Natural killer cell (primary cell): ENCODE data around the gene TMEM163. TPM values are rescaled to one million over a fixed set of nuclear protein-coding genes. Genes with fewer than 3 reads are reported as not detected.

Experiments used
- ATAC-seq, 3 donors: fragments of 150-1000 bp in 2 of 3; fragments of 200-7000 bp in 1 of 3; cut with Tn5 transposase; 1 replicate in 1 of 3; 2 replicates in 2 of 3; pipeline ENCODE4 v1.10.0; 2021; ENCODE audit warnings: mild to moderate bottlenecking in 2 of 3, moderate library complexity in 2 of 3
- DNase-seq, 2 donors: peaks; one replicate each; pipeline versions ENCODE4 v3.0.0 to v3.0.0-alpha.2; 2013 to 2021; ENCODE audit warnings: mixed read lengths in 1 of 2
- H3K27ac ChIP-seq: one replicate; pipeline ENCODE4 v1.5.1; 2013; ENCODE audit warnings: mild to moderate bottlenecking, low read length
- H3K27me3 ChIP-seq: one replicate; pipeline ENCODE4 v1.6.1; 2013; ENCODE audit warnings: low read length; ENCODE audit not compliant: control insufficient read depth, insufficient read depth
- H3K36me3 ChIP-seq: one replicate; pipeline ENCODE4 v1.6.1; 2013; ENCODE audit warnings: low read length; ENCODE audit not compliant: control insufficient read depth, insufficient read depth
- H3K4me1 ChIP-seq: one replicate; pipeline ENCODE4 v1.6.1; 2013; ENCODE audit warnings: low read length; ENCODE audit not compliant: control insufficient read depth, insufficient read depth
- H3K4me3 ChIP-seq: one replicate; pipeline ENCODE4 v1.5.1; 2013; ENCODE audit warnings: low read length
- H3K9me3 ChIP-seq: one replicate; pipeline ENCODE4 v1.6.1; 2013; ENCODE audit warnings: low read length; ENCODE audit not compliant: control insufficient read depth, insufficient read depth
- H3K27ac Mint-ChIP-seq, 2 donors: one replicate each; pipeline ENCODE4 v1.8.0; 2022; ENCODE audit warnings: mild to moderate bottlenecking in 2 of 2, mixed read lengths in 2 of 2, moderate library complexity in 1 of 2
- H3K27me3 Mint-ChIP-seq, 2 donors: one replicate each; pipeline ENCODE4 v1.8.0; 2022; ENCODE audit warnings: low read depth in 2 of 2, mixed read lengths in 2 of 2
- H3K36me3 Mint-ChIP-seq: one replicate; pipeline ENCODE4 v1.8.0; 2022; ENCODE audit warnings: mixed read lengths
- H3K4me1 Mint-ChIP-seq, 2 donors: one replicate each; pipeline ENCODE4 v1.8.0; 2022; ENCODE audit warnings: mixed read lengths in 2 of 2
- H3K4me3 Mint-ChIP-seq: one replicate; pipeline ENCODE4 v1.8.0; 2022; ENCODE audit warnings: mild to moderate bottlenecking, moderate library complexity, mixed read lengths
- H3K9me3 Mint-ChIP-seq, 2 donors: one replicate each; pipeline ENCODE4 v1.8.0; 2022; ENCODE audit warnings: mixed read lengths in 2 of 2
- CTCF ChIP-seq: fragments of 200-600 bp; IDR thresholded peaks from one replicate; pipeline ENCODE4 v1.8.0; 2022; ENCODE audit warnings: antibody characterized with exemption
- WGBS: methylation state at CpG from one replicate; pipeline ENCODE4 v1.1.7; 2013; ENCODE audit warnings: missing lambda C conversion rate; ENCODE audit not compliant: insufficient coverage; 5-methylcytosine and 5-hydroxymethylcytosine counted together
- intact Hi-C: fragments of 100-400 bp; cut with micrococcal nuclease; formaldehyde crosslinking; loops from one replicate; pipeline ENCODE4 v1.14.2; 2022
- total RNA-seq, 4 donors: library from RNA; stranded (reverse); fragments of 120-200 nt in 1 of 4; gene quantifications; one replicate each; pipeline versions ENCODE4 v1.2.3 to v1.2.4, GENCODE V29; 2013 to 2022

Gene TMEM163
- total RNA-seq: 10 to 100 TPM in 2 of 3 donors, 1 to 10 TPM in 1; 6.8 to 11.6 (median 10.3) TPM
- total RNA-seq (2013): 0.59 TPM

- TF ChIP-seq CTCF: no peak
- no peaks in the 10 kb centered on the region for H3K9me3 ChIP-seq
- peak; percentile 65 to 75 (median 66) for ATAC-seq
- Mint-ChIP-seq H3K36me3 (peaks cover 8% of the 10 kb centered on the region), H3K9me3 (no peaks in the 10 kb centered on the region), H3K4me3 (peak within 1 kb of the TSS; percentile 89), H3K27ac (peak within 1 kb of the TSS in 1 of 2 donors; percentile 82), H3K4me1 (peaks cover 37 to 46% of the 10 kb centered on the region in 2 donors), H3K27me3 (peaks cover 30 to 43% of the 10 kb centered on the region in 2 donors)
- peak; percentile 31 to 60 for DNase-seq
- 7% methylated on average over 99 of the region's 99 CpGs for WGBS
- H3K27me3 ChIP-seq: peaks cover 18% of the 10 kb centered on the region
- H3K4me1 ChIP-seq: peaks cover 25% of the 10 kb centered on the region
- peak within 1 kb of the TSS; percentile 22 for H3K4me3 ChIP-seq
- H3K27ac ChIP-seq: no peak within 1 kb of the TSS
- intact Hi-C loops: no loop called here
- no peaks in the 10 kb centered on the region for H3K36me3 ChIP-seq
Measured at GRCh38 chr2:134718817-134719814, at the start of gene TMEM163. TMEM163 (minus strand) TSS chr2:134719000.

GRCh38 chr2:134766583-134766982 is 47.8 kb upstream of the TMEM163 start:
- Mint-ChIP-seq H3K4me3 (no peak overlapping the region), H3K27ac (no peak overlapping the region), H3K9me3 (no peaks in the 10 kb centered on the region), H3K4me1 (no peaks in the 10 kb centered on the region), H3K27me3 (peaks cover 9 to 10% of the 10 kb centered on the region in 2 donors), H3K36me3 (no peaks in the 10 kb centered on the region)
- Histone ChIP-seq H3K27ac (no peak overlapping the region), H3K36me3 (no peaks in the 10 kb centered on the region), H3K9me3 (no peaks in the 10 kb centered on the region), H3K27me3 (no peaks in the 10 kb centered on the region), H3K4me1 (no peaks in the 10 kb centered on the region), H3K4me3 (no peak overlapping the region)
- DNase-seq (no peak), ATAC-seq (no peak)
- no peak for TF ChIP-seq CTCF
- WGBS: 92% methylated on average over 2 of the region's 5 CpGs
- intact Hi-C loops: no loop called here

GRCh38 chr2:134765987-134766386 is 47.2 kb upstream of the TMEM163 start:
- Histone ChIP-seq H3K27ac (no peak overlapping the region), H3K9me3 (no peaks in the 10 kb centered on the region), H3K4me1 (no peaks in the 10 kb centered on the region), H3K4me3 (no peak overlapping the region), H3K27me3 (no peaks in the 10 kb centered on the region), H3K36me3 (no peaks in the 10 kb centered on the region)
- Mint-ChIP-seq H3K4me1 (no peaks in the 10 kb centered on the region), H3K27me3 (peaks cover 9 to 10% of the 10 kb centered on the region in 2 donors), H3K27ac (no peak overlapping the region), H3K36me3 (no peaks in the 10 kb centered on the region), H3K4me3 (no peak overlapping the region), H3K9me3 (no peaks in the 10 kb centered on the region)
- no peak for TF ChIP-seq CTCF
- no peak for DNase-seq
- no peak for ATAC-seq
- intact Hi-C loops: no loop called here
